Prostate gland (tissue), 2 donors: ENCODE measurements around the gene LEO1.

Experiments used
- CTCF ChIP-seq, 4 experiments: fragments of 200-600 bp in 2 of 4; fragments of 450-650 bp in 2 of 4; sonication (generic) in 2 of 4; IDR thresholded peaks; 1 replicate in 3 of 4; 2 replicates in 1 of 4; pipeline ENCODE4 v1.5.1; 2016 to 2019; ENCODE audit warnings: antibody characterized with exemption in 4 of 4, mild to moderate bottlenecking in 2 of 4, moderate library complexity in 2 of 4
- POLR2A ChIP-seq: fragments of 450-650 bp; IDR thresholded peaks from one replicate; pipeline ENCODE4 v1.6.1; 2016; ENCODE audit warnings: antibody characterized with exemption, mild to moderate bottlenecking

- TF ChIP-seq CTCF (IDR thresholded peaks at IDR 0.05) (no peak), POLR2A (no peak)
These were observed 48.9 kb upstream of the LEO1 start for GRCh38 chr15:52020221-52021085.
